Mesenchymal stem cell (in vitro differentiated cells and primary cell): Measurements from ENCODE around the gene FYN.

Experiments
- DNase-seq: peaks from one replicate; pipeline ENCODE4 v3.0.0-alpha.2; 2013
- H2AFZ ChIP-seq: one replicate; pipeline ENCODE4 v1.6.1; 2013; ENCODE audit warnings: low read depth, mild to moderate bottlenecking, control low read depth, inconsistent platforms, low read length, moderate library complexity
- H2AK5ac ChIP-seq: 2 replicates; pipeline ENCODE4 v1.6.1; 2013; ENCODE audit warnings: low read length, moderate library complexity, mild to moderate bottlenecking, inconsistent platforms; ENCODE audit not compliant: severe bottlenecking
- H2BK120ac ChIP-seq: one replicate; pipeline ENCODE4 v1.6.1; 2013; ENCODE audit warnings: low read depth, mild to moderate bottlenecking, inconsistent platforms, low read length, moderate library complexity
- H2BK12ac ChIP-seq, 2 experiments: one replicate each; pipeline ENCODE4 v1.6.1; 2013; ENCODE audit warnings: inconsistent platforms in 2 of 2, low read length in 2 of 2, mild to moderate bottlenecking in 2 of 2, moderate library complexity in 2 of 2, control low read depth in 1 of 2
- H2BK15ac ChIP-seq: one replicate; pipeline ENCODE4 v1.6.1; 2013; ENCODE audit warnings: mild to moderate bottlenecking, low read depth, inconsistent platforms; ENCODE audit not compliant: poor library complexity, severe bottlenecking
- H2BK5ac ChIP-seq: 2 replicates; pipeline ENCODE4 v1.6.1; 2013; ENCODE audit warnings: low read depth, mild to moderate bottlenecking, low read length, control low read depth, inconsistent platforms; ENCODE audit not compliant: poor library complexity, severe bottlenecking
- H3K14ac ChIP-seq, 2 experiments: one replicate each; pipeline ENCODE4 v1.6.1; 2013; ENCODE audit warnings: inconsistent platforms in 2 of 2, low read length in 2 of 2, control low read depth in 1 of 2, mild to moderate bottlenecking in 1 of 2, moderate library complexity in 1 of 2
- H3K18ac ChIP-seq, 2 experiments: one replicate each; pipeline ENCODE4 v1.6.1; 2013; ENCODE audit warnings: inconsistent platforms in 2 of 2, low read length in 2 of 2, control low read depth in 1 of 2, low read depth in 1 of 2, mild to moderate bottlenecking in 1 of 2
- H3K23ac ChIP-seq, 2 experiments: one replicate each; pipeline ENCODE4 v1.6.1; 2013; ENCODE audit warnings: inconsistent platforms in 2 of 2, low read length in 2 of 2, mild to moderate bottlenecking in 2 of 2, moderate library complexity in 2 of 2, control low read depth in 1 of 2
- H3K27ac ChIP-seq: 2 replicates; pipeline ENCODE4 v1.5.1; 2013; ENCODE audit warnings: mild to moderate bottlenecking, moderate library complexity, low read length, control low read depth, inconsistent platforms; ENCODE audit not compliant: poor library complexity, severe bottlenecking
- H3K27me3 ChIP-seq, 2 experiments: 2 replicates each; pipeline versions ENCODE4 v1.6.1 to v1.7.0; 2013; ENCODE audit warnings: low read length in 2 of 2, mild to moderate bottlenecking in 2 of 2, moderate library complexity in 2 of 2, control low read depth in 1 of 2, inconsistent platforms in 1 of 2; ENCODE audit not compliant: control insufficient read depth in 1 of 2, insufficient read depth in 1 of 2
- H3K36me3 ChIP-seq, 2 experiments: 2 replicates each; pipeline versions ENCODE4 v1.6.1 to v1.7.0; 2013; ENCODE audit warnings: low read length in 2 of 2, control low read depth in 1 of 2, inconsistent platforms in 1 of 2, low read depth in 1 of 2, mild to moderate bottlenecking in 1 of 2; ENCODE audit not compliant: insufficient read depth in 2 of 2, control insufficient read depth in 1 of 2
- H3K4ac ChIP-seq, 2 experiments: one replicate each; pipeline ENCODE4 v1.6.1; 2013; ENCODE audit warnings: inconsistent platforms in 2 of 2, low read length in 2 of 2, mild to moderate bottlenecking in 2 of 2, moderate library complexity in 2 of 2, control low read depth in 1 of 2, low read depth in 1 of 2
- H3K4me1 ChIP-seq: 2 replicates; pipeline ENCODE4 v1.6.1; 2013; ENCODE audit warnings: low read depth, low read length, control low read depth; ENCODE audit not compliant: control insufficient read depth, insufficient read depth
- H3K4me2 ChIP-seq: 2 replicates; pipeline ENCODE4 v1.6.1; 2013; ENCODE audit warnings: low read length, mild to moderate bottlenecking, inconsistent platforms; ENCODE audit not compliant: poor library complexity, severe bottlenecking
- H3K4me3 ChIP-seq, 2 experiments: 2 replicates each; pipeline versions ENCODE4 v1.5.1 to v1.7.0; 2013; ENCODE audit warnings: low read length in 2 of 2, mild to moderate bottlenecking in 2 of 2, control low read depth in 1 of 2, low read depth in 1 of 2; ENCODE audit not compliant: insufficient read depth in 1 of 2
- H3K79me1 ChIP-seq: replicated peaks from 2 replicates; pipeline ENCODE4 v1.6.1; 2013; ENCODE audit warnings: mild to moderate bottlenecking, control low read depth, low read length, inconsistent platforms; ENCODE audit not compliant: poor library complexity, severe bottlenecking
- H3K9ac ChIP-seq: 2 replicates; pipeline ENCODE4 v1.7.0; 2013; ENCODE audit warnings: mild to moderate bottlenecking, low read length, moderate library complexity
- H3K9me3 ChIP-seq: 2 replicates; pipeline ENCODE4 v1.7.0; 2013; ENCODE audit warnings: mild to moderate bottlenecking, low read length; ENCODE audit not compliant: control insufficient read depth
- H4K8ac ChIP-seq: one replicate; pipeline ENCODE4 v1.6.1; 2013; ENCODE audit warnings: inconsistent platforms, mild to moderate bottlenecking, low read length, moderate library complexity
- H4K91ac ChIP-seq: one replicate; pipeline ENCODE4 v1.6.1; 2013; ENCODE audit warnings: mild to moderate bottlenecking, low read length, inconsistent platforms
- WGBS: methylation state at CpG from one replicate; pipeline ENCODE4 v1.1.7; 2013; ENCODE audit warnings: mixed read lengths; 5-methylcytosine and 5-hydroxymethylcytosine counted together

FYN gene

GRCh38 chr6:111808493-111808892 is 64.8 kb downstream of the FYN start:
- H3K79me1 ChIP-seq = peaks cover 22% of the 10 kb centered on the region
- no peak overlapping the region for H3K18ac ChIP-seq
- H3K4me3 ChIP-seq = no peak overlapping the region
- peaks cover 30% of the 10 kb centered on the region for H3K4me1 ChIP-seq
- H3K27me3 ChIP-seq = no peaks in the 10 kb centered on the region
- no peak for DNase-seq
- no peak overlapping the region for H2AK5ac ChIP-seq
- no peak overlapping the region for H3K9ac ChIP-seq
- H2AFZ ChIP-seq = no peak overlapping the region
- H3K4ac ChIP-seq = no peak overlapping the region
- no peak overlapping the region for H2BK5ac ChIP-seq
- no peak overlapping the region for H3K4me2 ChIP-seq
- no peak overlapping the region for H2BK120ac ChIP-seq
- WGBS = 100% methylated on average over 2 of the region's 5 CpGs
- no peaks in the 10 kb centered on the region for H3K9me3 ChIP-seq
- no peak overlapping the region for H4K8ac ChIP-seq
- no peak overlapping the region for H4K91ac ChIP-seq
- H3K14ac ChIP-seq = no peak overlapping the region
- no peak overlapping the region for H2BK15ac ChIP-seq
- H3K23ac ChIP-seq = no peak overlapping the region
- no peak overlapping the region for H2BK12ac ChIP-seq
- H3K27ac ChIP-seq = no peak overlapping the region
- peaks cover 0 to 21% of the 10 kb centered on the region in 2 experiments for H3K36me3 ChIP-seq

GRCh38 chr6:111806561-111807497 is 66.4 kb downstream of the FYN start:
- 98% methylated on average over 8 of the region's 9 CpGs for WGBS
- no peak overlapping the region for H3K4ac ChIP-seq
- peak overlapping the region; percentile 41 for H2BK15ac ChIP-seq
- peaks cover 4 to 16% of the 10 kb centered on the region in 2 experiments for H3K36me3 ChIP-seq
- no peaks in the 10 kb centered on the region for H3K27me3 ChIP-seq
- H3K4me1 ChIP-seq = peaks cover 28% of the 10 kb centered on the region
- no peak for DNase-seq
- peak overlapping the region in 1 of 2 experiments; percentile 20 for H3K23ac ChIP-seq
- peak overlapping the region; percentile 49 for H2AK5ac ChIP-seq
- no peak overlapping the region for H4K91ac ChIP-seq
- H2BK5ac ChIP-seq = no peak overlapping the region
- H2AFZ ChIP-seq = no peak overlapping the region
- H2BK120ac ChIP-seq = no peak overlapping the region
- peak overlapping the region in 1 of 2 experiments; percentile 18 for H3K18ac ChIP-seq
- H3K4me2 ChIP-seq = no peak overlapping the region
- H3K9me3 ChIP-seq = no peaks in the 10 kb centered on the region
- peak overlapping the region in 1 of 2 experiments; percentile 46 for H3K4me3 ChIP-seq
- peaks cover 21% of the 10 kb centered on the region for H3K79me1 ChIP-seq
- peak overlapping the region; percentile 81 for H3K9ac ChIP-seq
- no peak overlapping the region for H3K27ac ChIP-seq
- H3K14ac ChIP-seq = no peak overlapping the region
- no peak overlapping the region for H2BK12ac ChIP-seq
- H4K8ac ChIP-seq = no peak overlapping the region

GRCh38 chr6:111806165-111806547 is 67.1 kb downstream of the FYN start:
- H2BK12ac ChIP-seq = no peak overlapping the region
- peaks cover 20% of the 10 kb centered on the region for H3K79me1 ChIP-seq
- H3K9ac ChIP-seq = peak overlapping the region; percentile 81
- H3K27me3 ChIP-seq = no peaks in the 10 kb centered on the region
- H3K18ac ChIP-seq = peak overlapping the region in 1 of 2 experiments; percentile 28
- H3K9me3 ChIP-seq = no peaks in the 10 kb centered on the region
- H3K4me3 ChIP-seq = peak overlapping the region in 1 of 2 experiments; percentile 46
- peaks cover 28% of the 10 kb centered on the region for H3K4me1 ChIP-seq
- H2BK120ac ChIP-seq = no peak overlapping the region
- no peak for DNase-seq
- no peak overlapping the region for H3K4me2 ChIP-seq
- no peak overlapping the region for H2BK15ac ChIP-seq
- no peak overlapping the region for H2AFZ ChIP-seq
- peaks cover 4 to 15% of the 10 kb centered on the region in 2 experiments for H3K36me3 ChIP-seq
- peak overlapping the region; percentile 48 for H3K27ac ChIP-seq
- H2BK5ac ChIP-seq = no peak overlapping the region
- 81% methylated on average over 5 of the region's 5 CpGs for WGBS
- peak overlapping the region; percentile 63 for H2AK5ac ChIP-seq
- no peak overlapping the region for H4K8ac ChIP-seq
- H3K4ac ChIP-seq = no peak overlapping the region
- no peak overlapping the region for H3K14ac ChIP-seq
- H3K23ac ChIP-seq = peak overlapping the region in 1 of 2 experiments; percentile 20
- peak overlapping the region; percentile 25 for H4K91ac ChIP-seq

GRCh38 chr6:111805511-111806164 is 67.6 kb downstream of the FYN start:
- Histone ChIP-seq H2BK15ac (no peak overlapping the region), H3K4me3 (peak overlapping the region in 1 of 2 experiments; percentile 46)
- peak; percentile 76 for DNase-seq

More at GRCh38 chr6:111805511-111806164, 67.6 kb downstream of the FYN start:
- 71% methylated on average over 5 of the region's 7 CpGs for WGBS
- Histone ChIP-seq H3K36me3 (peaks cover 4 to 10% of the 10 kb centered on the region in 2 experiments), H3K27ac (peak overlapping the region; percentile 48), H2AK5ac (peak overlapping the region; percentile 83), H3K18ac (peak overlapping the region; percentile 26 to 28), H2BK12ac (peak overlapping the region in 1 of 2 experiments; percentile 23), H3K9me3 (no peaks in the 10 kb centered on the region), H3K79me1 (peaks cover 19% of the 10 kb centered on the region), H3K4ac (peak overlapping the region in 1 of 2 experiments; percentile 57), H2BK120ac (no peak overlapping the region), H3K14ac (peak overlapping the region in 1 of 2 experiments; percentile 51), H2BK5ac (no peak overlapping the region), H3K9ac (peak overlapping the region; percentile 81), H4K91ac (no peak overlapping the region), H4K8ac (no peak overlapping the region), H3K23ac (no peak overlapping the region), H2AFZ (no peak overlapping the region), H3K27me3 (no peaks in the 10 kb centered on the region), H3K4me1 (peaks cover 28% of the 10 kb centered on the region), H3K4me2 (peak overlapping the region; percentile 6)
